Esophagus muscularis mucosa (tissue), 4 donors: ENCODE data around the gene TMCO1. TPM values are rescaled to one million over a fixed set of nuclear protein-coding genes. Genes with fewer than 3 reads are reported as not detected.
"Not testable (repeated sequence)": the region's sequence is repeated elsewhere in the genome, so short reads cannot be mapped to it uniquely, and the experiment has no call there.

ENCODE experiments used
- DNase-seq: peaks from one replicate; pipeline ENCODE4 v3.0.0-alpha.2; 2017; ENCODE audit errors: extremely low spot score
- H3K27ac ChIP-seq, 4 donors: fragments of 200-600 bp; sonication (generic); replicated peaks in 1 of 4; 1 replicate in 3 of 4; 2 replicates in 1 of 4; pipeline ENCODE4 v1.5.1; 2016 to 2019; ENCODE audit warnings: mild to moderate bottlenecking in 1 of 4
- H3K27me3 ChIP-seq, 4 donors: fragments of 200-600 bp; sonication (generic); one replicate each; pipeline versions ENCODE4 v1.5.1 to v1.6.0; 2016 to 2019
- H3K36me3 ChIP-seq, 4 donors: fragments of 200-600 bp; sonication (generic); one replicate each; pipeline ENCODE4 v1.5.1; 2016 to 2019
- H3K4me1 ChIP-seq, 4 donors: fragments of 200-600 bp; sonication (generic); one replicate each; pipeline ENCODE4 v1.5.1; 2016 to 2019
- H3K4me3 ChIP-seq, 4 donors: fragments of 200-600 bp; sonication (generic); 1 replicate in 2 of 4; 2 replicates in 2 of 4; pipeline ENCODE4 v1.5.1; 2016 to 2019; ENCODE audit warnings: mild to moderate bottlenecking in 4 of 4, moderate library complexity in 1 of 4
- H3K9me3 ChIP-seq, 4 donors: fragments of 200-600 bp; sonication (generic); 1 replicate in 3 of 4; 2 replicates in 1 of 4; pipeline ENCODE4 v1.5.1; 2016 to 2019
- EP300 ChIP-seq: sonication (generic); formaldehyde crosslinking; IDR thresholded peaks from one replicate; pipeline ENCODE4 v1.6.1; 2017; ENCODE audit warnings: antibody characterized with exemption
- POLR2A ChIP-seq: fragments of 450-650 bp; IDR thresholded peaks from one replicate; pipeline ENCODE4 v1.6.1; 2017; ENCODE audit warnings: antibody characterized with exemption, moderate library complexity, mild to moderate bottlenecking, low read depth
- POLR2AphosphoS5 ChIP-seq, 2 donors: sonication (generic); formaldehyde crosslinking; IDR thresholded peaks; one replicate each; pipeline ENCODE4 v1.6.1; 2017; ENCODE audit warnings: antibody characterized with exemption in 2 of 2
- WGBS: methylation state at CpG from one replicate; pipeline ENCODE4 v1.1.5; 2018; 5-methylcytosine and 5-hydroxymethylcytosine counted together
- intact Hi-C: fragments of 100-400 bp; cut with DNase I; formaldehyde crosslinking; loops from one replicate; pipeline ENCODE4 v1.15.1; 2023
- total RNA-seq, 4 donors: library from RNA; depleted of rRNA; stranded (reverse); fragments of >200 nt; gene quantifications; one replicate each; pipeline versions ENCODE4 v1.1.0 to v1.2.1, GENCODE V29; 2016
- TF ChIP-seq, protein P1 (sequence below), 3 experiments: fragments of 200-600 bp in 2 of 3; fragments of 450-650 bp in 1 of 3; sonication (generic) in 2 of 3; IDR thresholded peaks; one replicate each; pipeline ENCODE4 v1.5.1; 2017 to 2019; ENCODE audit warnings: antibody characterized with exemption in 3 of 3, mild to moderate bottlenecking in 2 of 3, moderate library complexity in 1 of 3

Gene TMCO1
- total RNA-seq, 4 donors from 2014 or later = 36.0 to 45.7 (median 37.8) TPM

DNA sequence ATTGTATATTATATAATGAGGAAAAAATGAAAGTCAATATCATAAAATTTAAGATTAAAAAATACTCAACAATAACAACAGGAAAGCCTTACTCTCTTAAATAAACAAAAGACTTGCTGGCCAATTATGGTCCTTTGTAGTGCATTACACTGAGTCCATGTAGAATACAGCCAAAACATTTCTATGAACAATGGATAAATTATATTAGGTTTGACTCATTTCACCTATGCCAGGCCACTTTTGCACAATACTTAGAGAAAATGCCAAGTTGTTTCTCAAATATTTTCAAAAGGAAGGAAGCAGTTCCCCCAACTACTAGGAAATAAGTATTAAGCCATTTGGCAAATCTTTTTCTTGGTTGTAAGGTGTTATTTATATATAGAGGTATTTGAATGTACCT lies 38.9 kb upstream of the TMCO1 start:
- Histone ChIP-seq H3K27ac (no peak overlapping the region), H3K36me3 (no peaks in the 10 kb centered on the region), H3K27me3 (peaks cover 0 to 4% (median 0%) of the 10 kb centered on the region in 4 donors), H3K4me1 (no peaks in the 10 kb centered on the region), H3K4me3 (no peak overlapping the region), H3K9me3 (no peaks in the 10 kb centered on the region)
- TF ChIP-seq POLR2A = no peak
- TF ChIP-seq POLR2AphosphoS5 (IDR thresholded peaks at IDR 0.05) = no peak
- no peak for TF ChIP-seq EP300
- TF ChIP-seq, protein P1, sequence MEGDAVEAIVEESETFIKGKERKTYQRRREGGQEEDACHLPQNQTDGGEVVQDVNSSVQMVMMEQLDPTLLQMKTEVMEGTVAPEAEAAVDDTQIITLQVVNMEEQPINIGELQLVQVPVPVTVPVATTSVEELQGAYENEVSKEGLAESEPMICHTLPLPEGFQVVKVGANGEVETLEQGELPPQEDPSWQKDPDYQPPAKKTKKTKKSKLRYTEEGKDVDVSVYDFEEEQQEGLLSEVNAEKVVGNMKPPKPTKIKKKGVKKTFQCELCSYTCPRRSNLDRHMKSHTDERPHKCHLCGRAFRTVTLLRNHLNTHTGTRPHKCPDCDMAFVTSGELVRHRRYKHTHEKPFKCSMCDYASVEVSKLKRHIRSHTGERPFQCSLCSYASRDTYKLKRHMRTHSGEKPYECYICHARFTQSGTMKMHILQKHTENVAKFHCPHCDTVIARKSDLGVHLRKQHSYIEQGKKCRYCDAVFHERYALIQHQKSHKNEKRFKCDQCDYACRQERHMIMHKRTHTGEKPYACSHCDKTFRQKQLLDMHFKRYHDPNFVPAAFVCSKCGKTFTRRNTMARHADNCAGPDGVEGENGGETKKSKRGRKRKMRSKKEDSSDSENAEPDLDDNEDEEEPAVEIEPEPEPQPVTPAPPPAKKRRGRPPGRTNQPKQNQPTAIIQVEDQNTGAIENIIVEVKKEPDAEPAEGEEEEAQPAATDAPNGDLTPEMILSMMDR (IDR thresholded peaks at IDR 0.05) = no peak
- no peak for DNase-seq
- intact Hi-C loops = no loop called here

DNA sequence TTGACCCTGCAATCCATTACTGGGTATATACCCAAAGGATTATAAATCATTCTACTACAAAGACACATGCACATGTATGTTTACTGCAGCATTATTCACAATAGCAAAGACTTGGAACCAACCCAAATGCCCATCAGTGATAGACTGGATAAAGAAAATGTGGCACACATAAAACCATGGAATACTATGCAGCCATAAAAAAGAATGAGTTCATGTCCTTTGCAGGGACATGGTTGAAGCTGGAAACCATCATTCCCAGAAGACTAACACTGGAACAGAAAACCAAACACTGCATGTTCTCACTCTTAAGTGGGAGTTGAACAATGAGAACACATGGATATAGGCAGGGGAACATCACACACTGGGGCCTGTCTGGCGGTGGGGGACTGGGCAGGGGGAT lies 35.8 kb upstream of the TMCO1 start:
- H3K27me3 ChIP-seq, intact Hi-C loops, H3K9me3 ChIP-seq, DNase-seq, H3K36me3 ChIP-seq, H3K4me1 ChIP-seq, H3K4me3 ChIP-seq, H3K27ac ChIP-seq: not testable (repeated sequence)
- WGBS = 68% methylated on average over 1 of the region's 1 CpG

DNA sequence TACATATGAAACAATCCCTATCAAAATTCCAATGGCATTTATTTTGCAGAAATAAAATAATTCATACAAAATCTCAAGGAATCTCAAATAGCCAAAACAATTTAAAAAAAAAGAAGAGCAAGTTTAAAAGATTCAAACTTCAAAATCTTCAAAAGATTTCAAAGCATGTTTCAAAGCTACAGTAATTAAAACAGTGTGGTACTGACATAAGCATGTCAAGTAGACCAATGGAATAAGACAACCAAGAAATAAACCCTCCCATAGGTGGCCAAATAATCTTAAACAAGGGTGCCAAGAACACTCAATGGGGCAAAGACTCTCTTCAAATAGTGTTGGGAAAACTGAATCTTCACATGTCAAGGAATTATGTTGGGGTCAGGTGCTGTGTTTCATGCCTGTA lies 30.7 kb upstream of the TMCO1 start:
- no peak overlapping the region for H3K4me3 ChIP-seq
- intact Hi-C loops = no loop called here
- H3K36me3 ChIP-seq = no peaks in the 10 kb centered on the region
- H3K27me3 ChIP-seq = peaks cover 0 to 9% (median 0%) of the 10 kb centered on the region in 4 donors
- no peaks in the 10 kb centered on the region for H3K4me1 ChIP-seq
- DNase-seq = no peak
- no peak overlapping the region for H3K27ac ChIP-seq
- no peak for TF ChIP-seq POLR2A
- TF ChIP-seq POLR2AphosphoS5 (IDR thresholded peaks at IDR 0.05) = no peak
- TF ChIP-seq, protein P1 (IDR thresholded peaks at IDR 0.05) = no peak
- TF ChIP-seq EP300 = no peak
- H3K9me3 ChIP-seq = peaks cover 0 to 11% (median 6%) of the 10 kb centered on the region in 4 donors

DNA sequence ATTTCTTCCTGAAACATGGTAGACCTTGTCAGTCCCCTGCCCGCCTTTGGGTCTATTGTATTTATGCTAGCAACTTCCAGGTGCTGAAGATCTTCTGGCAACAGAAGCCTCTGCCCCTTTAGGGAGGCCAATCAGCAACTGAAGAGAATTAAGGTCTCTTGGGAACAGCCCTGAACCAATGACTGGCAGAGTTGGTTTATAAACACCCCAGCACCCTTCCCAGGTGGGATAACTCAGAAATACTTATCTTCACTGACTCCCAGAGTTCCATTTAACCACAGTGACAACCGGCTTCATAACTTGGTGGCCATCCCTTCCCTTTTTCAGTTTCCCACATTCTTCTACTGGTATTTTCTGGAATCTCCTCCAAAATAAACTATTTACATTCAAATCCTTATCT lies 27.2 kb upstream of the TMCO1 start:
- H3K36me3 ChIP-seq = no peaks in the 10 kb centered on the region
- TF ChIP-seq EP300 = no peak
- H3K27ac ChIP-seq = no peak overlapping the region
- no peak for DNase-seq
- WGBS = 80% methylated on average over 2 of the region's 2 CpGs
- H3K4me3 ChIP-seq = no peak overlapping the region
- H3K27me3 ChIP-seq = peaks cover 0 to 11% (median 0%) of the 10 kb centered on the region in 4 donors
- H3K9me3 ChIP-seq = peaks cover 0 to 11% (median 6%) of the 10 kb centered on the region in 4 donors
- intact Hi-C loops = no loop called here
- H3K4me1 ChIP-seq = no peaks in the 10 kb centered on the region

- TF ChIP-seq, protein P1 (IDR thresholded peaks at IDR 0.05) = no peak
- TF ChIP-seq POLR2A (no peak), EP300 (no peak), POLR2AphosphoS5 (IDR thresholded peaks at IDR 0.05) (no peak)
- H3K4me1 ChIP-seq = no peaks in the 10 kb centered on the region
- no peak for DNase-seq
- H3K27ac ChIP-seq = no peak overlapping the region
- peaks cover 0 to 11% (median 0%) of the 10 kb centered on the region in 4 donors for H3K27me3 ChIP-seq
- H3K36me3 ChIP-seq = no peaks in the 10 kb centered on the region
- intact Hi-C loops = no loop called here
- H3K4me3 ChIP-seq = no peak overlapping the region
- WGBS = 81% methylated on average over 2 of the region's 2 CpGs
- H3K9me3 ChIP-seq = no peaks in the 10 kb centered on the region
Measured at GRCh38 chr1:165793951-165794350, 25.3 kb upstream of the TMCO1 start.

- WGBS = 93% methylated on average over 1 of the region's 1 CpG
- no peaks in the 10 kb centered on the region for H3K4me1 ChIP-seq
- no peak overlapping the region for H3K27ac ChIP-seq
- intact Hi-C loops = no loop called here
- H3K9me3 ChIP-seq = no peaks in the 10 kb centered on the region
- H3K27me3 ChIP-seq = no peaks in the 10 kb centered on the region
- no peak for DNase-seq
- no peak overlapping the region for H3K4me3 ChIP-seq
- no peaks in the 10 kb centered on the region for H3K36me3 ChIP-seq
- TF ChIP-seq POLR2A = no peak
- no peak for TF ChIP-seq EP300
- TF ChIP-seq, protein P1 (IDR thresholded peaks at IDR 0.05) = no peak
- no peak for TF ChIP-seq POLR2AphosphoS5 (IDR thresholded peaks at IDR 0.05)
Measured at GRCh38 chr1:165787741-165788140, 19.1 kb upstream of the TMCO1 start.

GRCh38 chr1:165783519-165783918 lies 14.9 kb upstream of the TMCO1 start:
- WGBS = 95% methylated on average over 10 of the region's 11 CpGs
- H3K36me3 ChIP-seq, H3K4me3 ChIP-seq, H3K9me3 ChIP-seq, intact Hi-C loops, H3K4me1 ChIP-seq, H3K27me3 ChIP-seq, DNase-seq, H3K27ac ChIP-seq: not testable (repeated sequence)

DNA sequence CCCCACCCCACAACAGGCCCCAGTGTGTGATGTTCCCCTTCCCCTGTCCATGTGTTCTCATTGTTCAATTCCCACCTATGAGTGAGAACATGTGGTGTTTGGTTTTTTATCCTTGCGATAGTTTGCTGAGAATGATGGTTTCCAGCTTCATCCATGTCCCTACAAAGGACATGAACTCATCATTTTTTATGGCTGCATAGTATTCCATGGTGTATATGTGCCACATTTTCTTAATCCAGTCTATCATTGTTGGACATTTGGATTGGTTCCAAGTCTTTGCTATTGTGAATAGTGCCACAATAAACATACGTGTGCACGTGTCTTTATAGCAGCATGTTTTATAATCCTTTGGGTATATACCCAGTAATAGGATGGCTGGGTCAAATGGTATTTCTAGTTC lies 9.5 kb upstream of the TMCO1 start:
- intact Hi-C loops, H3K4me1 ChIP-seq, H3K9me3 ChIP-seq, DNase-seq, H3K27me3 ChIP-seq, H3K27ac ChIP-seq, H3K4me3 ChIP-seq: not testable (repeated sequence)
- 80% methylated on average over 2 of the region's 3 CpGs for WGBS
- H3K36me3 ChIP-seq = peaks cover 0 to 12% (median 6%) of the 10 kb centered on the region in 4 donors
